ENCODE measurements around the gene TNNT2.

Gene TNNT2

GRCh38 chr1:201370500-201370899, 7.0 kb downstream of the TNNT2 start:
- TF ChIP-seq CREB1 (IDR thresholded peaks at IDR 0.05; ENCODE audit: low read depth), result no peak
- TF ChIP-seq RAD21 (IDR thresholded peaks at IDR 0.05; ENCODE audit: low read depth), result no peak
- no peak for TF ChIP-seq TAF1 (IDR thresholded peaks at IDR 0.05; ENCODE audit: low read depth)
- TF ChIP-seq CEBPB (IDR thresholded peaks at IDR 0.05), result no peak
- no peak for TF ChIP-seq EGR1 (IDR thresholded peaks at IDR 0.05)
- no peak for TF ChIP-seq YY1 (IDR thresholded peaks at IDR 0.05; ENCODE audit: low read depth)
- TF ChIP-seq TEAD4 (IDR thresholded peaks at IDR 0.05), result no peak
- TF ChIP-seq REST (IDR thresholded peaks at IDR 0.05; ENCODE audit: low read depth), result no peak
- TF ChIP-seq TCF12 (IDR thresholded peaks at IDR 0.05; ENCODE audit: low read depth), result no peak
- no peak for TF ChIP-seq MAX (IDR thresholded peaks at IDR 0.05)
- no peak for TF ChIP-seq NFIC (IDR thresholded peaks at IDR 0.05)
- no peak for TF ChIP-seq FOXM1 (IDR thresholded peaks at IDR 0.05; ENCODE audit: borderline replicate concordance, low read depth)
- no peak for TF ChIP-seq USF1 (IDR thresholded peaks at IDR 0.05)
- no peak for TF ChIP-seq EP300 (IDR thresholded peaks at IDR 0.05; ENCODE audit: borderline replicate concordance)
- no peak for TF ChIP-seq ZBTB7A (IDR thresholded peaks at IDR 0.05; ENCODE audit: low read depth)

GRCh38 chr1:201369209-201369608, 8.3 kb downstream of the TNNT2 start:
- TF ChIP-seq REST (IDR thresholded peaks at IDR 0.05; ENCODE audit: low read depth), result peak; percentile 51; the same call in 1 of the 2 replicates
- no peak for TF ChIP-seq TEAD4 (IDR thresholded peaks at IDR 0.05)

GRCh38 chr1:201366696-201367095, 10.8 kb downstream of the TNNT2 start:
- no peak for TF ChIP-seq TCF12 (IDR thresholded peaks at IDR 0.05; ENCODE audit: low read depth)

GRCh38 chr1:201365251-201365650, 12.2 kb downstream of the TNNT2 start:
- no peak for TF ChIP-seq NFIC (IDR thresholded peaks at IDR 0.05)
- TF ChIP-seq CEBPB (IDR thresholded peaks at IDR 0.05), result no peak
- TF ChIP-seq TAF1 (IDR thresholded peaks at IDR 0.05; ENCODE audit: low read depth), result no peak
- no peak for TF ChIP-seq YY1 (IDR thresholded peaks at IDR 0.05; ENCODE audit: low read depth)
- TF ChIP-seq EP300 (IDR thresholded peaks at IDR 0.05; ENCODE audit: borderline replicate concordance), result no peak
- no peak for TF ChIP-seq REST (IDR thresholded peaks at IDR 0.05; ENCODE audit: low read depth)
- no peak for TF ChIP-seq FOXM1 (IDR thresholded peaks at IDR 0.05; ENCODE audit: borderline replicate concordance, low read depth)
- TF ChIP-seq EGR1 (IDR thresholded peaks at IDR 0.05), result no peak
- no peak for TF ChIP-seq MAX (IDR thresholded peaks at IDR 0.05)
- no peak for TF ChIP-seq ZBTB7A (IDR thresholded peaks at IDR 0.05; ENCODE audit: low read depth)
- TF ChIP-seq TEAD4 (IDR thresholded peaks at IDR 0.05), result no peak

GRCh38 chr1:201364808-201365105, 12.7 kb downstream of the TNNT2 start:
- no peak for TF ChIP-seq TCF12 (IDR thresholded peaks at IDR 0.05; ENCODE audit: low read depth)
- no peak for TF ChIP-seq NFIC (IDR thresholded peaks at IDR 0.05)
- TF ChIP-seq ZBTB7A (IDR thresholded peaks at IDR 0.05; ENCODE audit: low read depth), result no peak
- TF ChIP-seq CEBPB (IDR thresholded peaks at IDR 0.05), result no peak
- no peak for TF ChIP-seq EP300 (IDR thresholded peaks at IDR 0.05; ENCODE audit: borderline replicate concordance)
- TF ChIP-seq TAF1 (IDR thresholded peaks at IDR 0.05; ENCODE audit: low read depth), result no peak
- no peak for TF ChIP-seq USF1 (IDR thresholded peaks at IDR 0.05)
- no peak for TF ChIP-seq EGR1 (IDR thresholded peaks at IDR 0.05)
- no peak for TF ChIP-seq CREB1 (IDR thresholded peaks at IDR 0.05; ENCODE audit: low read depth)
- no peak for TF ChIP-seq RAD21 (IDR thresholded peaks at IDR 0.05; ENCODE audit: low read depth)
- no peak for TF ChIP-seq MAX (IDR thresholded peaks at IDR 0.05)
- TF ChIP-seq FOXM1 (IDR thresholded peaks at IDR 0.05; ENCODE audit: borderline replicate concordance, low read depth), result no peak
